WI38 (cell line): ENCODE measurements around the gene ISCU.

ENCODE experiments used
- H3K4me3 ChIP-seq: 2 replicates; pipeline ENCODE4 v1.5.1; 2011; ENCODE audit warnings: low read depth, mild to moderate bottlenecking, control low read depth, low read length
- CTCF ChIP-seq: IDR thresholded peaks from 2 replicates; pipeline ENCODE4 v1.5.1; 2012; ENCODE audit warnings: low read depth, mild to moderate bottlenecking, control low read depth, low read length

ISCU gene

GRCh38 chr12:108518101-108518715 lies 44.2 kb upstream of the ISCU start:
- H3K4me3 ChIP-seq: no peak overlapping the region
- no peak for TF ChIP-seq CTCF

- TF ChIP-seq CTCF: no peak
- no peak overlapping the region for H3K4me3 ChIP-seq
Observed at GRCh38 chr12:108518716-108519496, 43.5 kb upstream of the ISCU start.

- TF ChIP-seq CTCF: no peak
- H3K4me3 ChIP-seq: no peak overlapping the region
Observed at GRCh38 chr12:108519558-108519957, 42.8 kb upstream of the ISCU start.

- no peak overlapping the region for H3K4me3 ChIP-seq
- no peak for TF ChIP-seq CTCF
Observed at GRCh38 chr12:108523365-108523764, 39.0 kb upstream of the ISCU start.

GRCh38 chr12:108525681-108526080 lies 36.7 kb upstream of the ISCU start:
- no peak for TF ChIP-seq CTCF
- H3K4me3 ChIP-seq: no peak overlapping the region

- no peak overlapping the region for H3K4me3 ChIP-seq
- no peak for TF ChIP-seq CTCF
Observed at GRCh38 chr12:108526482-108527165, 35.8 kb upstream of the ISCU start.

- H3K4me3 ChIP-seq: no peak overlapping the region
- no peak for TF ChIP-seq CTCF
Observed at GRCh38 chr12:108527166-108527496, 35.3 kb upstream of the ISCU start.
